Stimulated activated CD4-positive, alpha-beta T cell treated with anti-CD3 and anti-CD28 coated beads, Interleukin-12 subunit alpha, Interleukin-12 subunit beta, amount 100 ng/mL, for 4 hours (primary cell): ENCODE data around the gene IWS1.
"Not testable (repeated sequence)": the region's sequence is repeated elsewhere in the genome, so short reads cannot be mapped to it uniquely, and the experiment has no call there.

Source experiments
- DNase-seq: peaks from one replicate; pipeline ENCODE4 v3.0.0-alpha.2; 2020

The IWS1 gene

DNA sequence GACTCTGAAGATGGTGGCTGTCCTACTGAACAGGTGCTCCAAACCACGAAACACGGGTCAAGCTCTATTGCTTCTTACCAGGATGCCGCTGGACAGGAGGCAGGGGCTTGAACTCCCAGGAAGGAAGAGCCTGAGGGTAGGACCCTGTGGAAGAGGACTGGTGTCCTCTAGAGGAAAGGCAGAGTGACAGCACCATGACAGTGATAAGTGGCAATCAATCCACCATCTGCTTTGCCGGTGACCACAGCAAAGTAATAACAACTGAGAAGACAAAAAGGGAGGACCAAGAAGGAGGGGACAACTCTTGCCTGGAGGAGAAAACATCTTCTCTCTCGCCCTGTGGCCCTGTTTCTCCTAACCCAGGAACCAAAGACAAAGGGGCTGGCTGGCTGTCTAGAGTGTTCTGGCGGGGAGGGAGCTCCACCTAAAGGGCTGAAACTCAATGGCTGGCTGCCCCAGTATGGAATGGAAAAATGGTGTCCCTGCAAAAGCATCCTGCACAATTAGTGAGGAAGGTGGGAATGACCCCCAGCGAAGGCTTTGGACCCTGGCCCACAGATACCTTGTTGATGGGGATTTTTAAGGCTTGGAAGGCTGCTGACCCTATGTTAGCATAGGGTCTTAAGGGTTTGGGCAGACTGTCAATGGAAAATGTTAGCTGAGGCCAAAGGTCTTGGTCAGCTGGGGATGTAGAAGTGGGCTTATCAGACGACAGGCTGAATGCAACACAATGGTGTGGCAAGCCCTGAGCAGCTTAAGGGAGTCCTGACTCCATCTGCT, 72.7 kb downstream of the IWS1 start:
- no peak for DNase-seq

DNA sequence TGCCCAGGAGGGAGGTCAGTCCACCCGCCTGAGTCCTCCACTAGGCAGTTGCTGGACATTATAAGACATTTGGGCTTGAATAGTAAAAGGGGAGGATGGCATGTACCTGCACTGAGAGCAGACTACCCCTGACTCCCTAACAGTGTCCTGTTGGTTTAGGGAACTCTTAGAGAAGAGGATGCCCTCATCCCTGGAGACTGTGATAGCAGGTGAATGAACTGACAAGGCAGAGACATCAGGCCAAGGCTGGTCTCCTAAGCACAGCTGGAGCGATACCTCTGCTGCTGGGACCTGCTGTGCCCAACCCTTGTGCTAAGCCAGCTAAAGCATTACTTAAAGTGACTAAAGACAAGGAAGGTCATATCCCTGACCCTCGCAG, 73.3 kb downstream of the IWS1 start:
- no peak for DNase-seq

DNA sequence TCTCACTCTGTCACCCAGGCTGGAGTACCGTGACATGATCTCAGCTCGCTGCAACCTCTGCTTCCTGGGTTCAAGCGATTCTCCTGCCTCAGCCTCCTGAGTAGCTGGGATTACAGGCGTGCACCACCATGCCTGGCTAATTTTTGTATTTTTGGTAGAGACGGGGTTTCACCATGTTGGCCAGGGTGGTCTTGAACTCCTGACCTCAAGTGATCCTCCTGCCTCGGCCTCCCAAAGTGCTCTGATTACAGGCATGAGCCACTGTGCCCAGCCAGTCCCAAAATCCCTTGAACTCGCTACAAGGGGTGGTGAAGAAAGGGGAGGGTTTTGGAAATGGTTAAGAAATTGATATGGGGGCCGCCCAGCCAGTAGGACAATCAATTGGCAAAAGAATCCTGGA, 73.9 kb downstream of the IWS1 start:
- not testable (repeated sequence) for DNase-seq

DNA sequence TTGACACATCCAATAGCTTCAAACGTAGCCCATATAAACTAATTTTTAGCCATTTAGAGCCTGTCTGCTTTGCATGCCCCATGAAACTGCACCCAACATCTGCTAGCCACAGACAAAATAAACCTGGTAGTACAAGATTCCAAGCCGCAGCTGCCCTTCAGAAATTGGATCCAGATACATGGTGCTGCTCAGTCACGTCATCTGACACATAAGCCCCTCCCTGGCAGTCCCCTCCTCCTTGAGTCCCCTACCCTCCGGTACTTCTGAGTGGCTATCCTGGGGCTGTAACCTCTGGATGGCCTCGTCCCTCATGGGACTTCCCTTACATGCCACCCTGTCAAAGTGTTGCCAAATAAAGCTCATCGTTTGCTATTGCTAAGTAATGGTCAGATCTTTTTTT, 74.3 kb downstream of the IWS1 start:
- DNase-seq, result no peak

DNA sequence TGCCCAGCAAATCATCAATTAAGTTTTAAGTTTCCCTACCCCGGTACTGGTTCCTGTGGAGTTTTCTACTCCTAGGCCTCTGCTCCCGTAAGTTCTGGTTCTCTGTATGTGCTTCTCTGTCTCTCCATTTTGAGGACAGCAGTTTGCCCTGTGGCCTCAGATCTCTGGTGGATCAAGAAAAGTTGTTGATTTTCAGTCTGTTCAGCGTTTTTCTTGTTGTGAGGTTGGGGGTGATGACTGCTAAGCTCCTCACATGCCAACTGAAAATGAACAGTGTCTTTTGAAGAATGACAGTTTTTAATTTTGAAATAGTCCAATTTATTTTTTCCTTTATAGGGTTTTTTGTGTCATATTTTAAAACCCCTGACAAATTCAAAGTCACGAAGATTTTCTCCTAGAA, 76.4 kb downstream of the IWS1 start:
- no peak for DNase-seq

DNA sequence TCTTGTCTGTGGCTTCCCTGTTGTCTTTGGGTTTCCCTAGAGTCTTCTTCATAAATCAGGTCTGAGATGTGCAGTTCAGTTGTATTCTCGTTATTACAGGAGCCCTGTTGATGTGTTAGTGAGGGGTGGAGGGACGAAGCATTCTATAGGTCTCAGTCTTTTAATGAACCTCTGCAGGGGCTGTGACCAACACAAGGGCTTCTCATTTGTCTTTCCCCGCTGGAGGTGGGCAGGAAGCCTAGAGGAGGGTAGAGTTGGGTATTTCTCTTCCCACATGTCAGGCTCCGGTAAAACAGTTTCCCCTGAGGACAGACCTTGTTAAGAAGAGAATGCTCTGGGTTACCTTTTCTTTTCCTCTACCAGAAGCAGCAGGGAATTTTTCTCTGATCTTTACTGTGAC, 76.9 kb downstream of the IWS1 start:
- DNase-seq, result no peak

DNA sequence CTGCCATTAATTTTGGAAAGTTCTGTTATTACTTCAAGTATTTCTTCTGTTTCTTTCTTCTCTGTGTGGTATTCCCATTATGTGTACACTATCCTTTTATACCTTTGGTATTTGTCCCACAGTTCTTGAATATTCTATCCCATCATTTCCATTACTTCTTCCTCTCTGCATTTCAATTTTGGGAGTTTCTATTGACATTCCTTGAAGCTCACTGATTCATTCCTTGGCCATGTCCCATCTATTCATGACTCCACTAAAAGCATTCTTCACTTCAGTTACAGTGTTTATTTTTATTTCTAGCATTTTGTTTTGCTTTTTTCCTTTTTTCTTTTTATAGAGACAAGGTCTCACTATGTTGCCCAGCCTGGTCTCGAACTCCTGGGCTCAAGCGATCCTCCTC, 77.8 kb downstream of the IWS1 start:
- no peak for DNase-seq

DNA sequence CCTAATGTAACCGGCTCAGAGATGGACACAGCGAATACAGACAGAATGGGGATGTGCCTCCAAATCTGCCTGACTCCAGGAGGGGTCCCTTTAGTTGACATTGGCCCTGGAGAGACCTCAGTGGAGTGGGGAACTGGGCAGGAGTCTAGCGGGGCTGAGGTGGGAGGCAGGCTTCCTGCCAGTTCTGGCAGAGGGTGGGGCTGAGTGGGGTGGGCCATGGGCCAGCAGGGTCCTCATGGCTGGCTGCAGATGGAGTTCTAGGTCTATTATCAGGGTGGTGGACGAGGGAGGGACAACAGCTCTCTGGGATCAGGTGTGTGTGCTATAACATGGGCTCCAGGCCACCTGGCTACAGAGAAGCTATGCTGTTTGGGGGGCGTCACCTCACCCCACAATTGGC, 86.9 kb downstream of the IWS1 start:
- no peak for DNase-seq

DNA sequence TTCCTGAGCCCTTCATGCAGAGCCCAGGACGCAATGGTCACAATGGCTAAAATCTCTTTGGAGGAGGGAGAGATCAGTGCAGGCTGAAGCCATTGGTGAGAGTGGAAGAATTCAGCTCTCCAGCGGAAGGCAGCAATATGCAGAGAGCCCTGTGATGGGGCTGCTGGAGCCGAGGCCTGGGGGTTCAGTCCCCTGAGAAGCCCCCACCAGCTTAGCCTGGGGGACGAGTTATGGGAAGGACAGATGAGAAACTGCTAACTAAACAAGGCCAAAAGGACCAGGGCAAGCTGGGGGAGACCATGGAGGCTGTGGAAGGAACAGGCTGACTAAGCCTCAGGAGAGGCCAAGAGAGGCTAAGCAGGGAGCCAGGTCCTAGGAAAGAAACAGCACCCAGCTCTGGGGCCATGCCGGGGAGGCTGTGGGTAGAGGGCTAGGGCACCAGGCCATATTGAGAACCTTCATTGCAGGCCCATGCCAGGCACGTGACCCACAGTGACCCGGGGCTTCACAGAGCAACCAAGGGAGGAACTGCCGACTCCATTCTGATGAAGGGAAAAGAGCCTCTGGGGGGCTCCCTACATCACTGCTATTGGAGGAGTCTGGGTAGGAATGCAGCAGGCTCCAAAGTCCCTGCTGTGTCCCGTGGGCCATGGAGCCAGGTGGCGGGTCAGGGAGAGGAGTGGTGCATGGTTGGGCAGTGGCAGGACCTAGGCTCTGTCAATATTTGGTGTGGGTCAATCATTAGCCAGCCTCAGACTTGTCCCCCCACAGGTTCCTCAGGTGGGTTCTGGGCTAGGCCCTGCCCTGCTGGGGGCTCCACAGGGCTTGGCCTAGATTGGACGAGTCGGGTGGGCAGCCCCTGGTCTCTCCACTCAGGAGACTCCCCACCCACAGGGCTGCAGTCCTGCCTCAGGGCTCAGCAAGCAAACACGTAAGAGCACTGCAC, 88.2 kb downstream of the IWS1 start:
- no peak for DNase-seq

DNA sequence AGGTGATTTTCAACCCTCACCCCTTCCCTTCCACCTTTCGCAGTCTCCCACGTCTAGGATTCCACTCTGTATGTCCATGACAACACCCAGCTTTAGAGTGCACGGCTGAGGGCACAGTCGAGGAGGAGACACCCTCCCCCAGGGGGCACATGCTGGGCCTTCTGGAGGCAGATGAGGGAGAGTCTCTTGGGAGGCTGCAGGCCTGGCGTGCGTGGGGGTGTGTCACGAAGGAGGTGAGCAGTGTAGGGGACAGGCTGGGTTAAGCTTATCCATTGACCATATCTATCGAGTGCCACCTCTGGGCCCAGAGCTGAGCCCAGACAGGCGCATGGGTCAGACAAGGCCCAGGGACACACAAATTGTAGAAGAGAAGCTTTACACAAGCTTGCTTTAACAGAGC, 89.2 kb downstream of the IWS1 start:
- DNase-seq, result no peak

DNA sequence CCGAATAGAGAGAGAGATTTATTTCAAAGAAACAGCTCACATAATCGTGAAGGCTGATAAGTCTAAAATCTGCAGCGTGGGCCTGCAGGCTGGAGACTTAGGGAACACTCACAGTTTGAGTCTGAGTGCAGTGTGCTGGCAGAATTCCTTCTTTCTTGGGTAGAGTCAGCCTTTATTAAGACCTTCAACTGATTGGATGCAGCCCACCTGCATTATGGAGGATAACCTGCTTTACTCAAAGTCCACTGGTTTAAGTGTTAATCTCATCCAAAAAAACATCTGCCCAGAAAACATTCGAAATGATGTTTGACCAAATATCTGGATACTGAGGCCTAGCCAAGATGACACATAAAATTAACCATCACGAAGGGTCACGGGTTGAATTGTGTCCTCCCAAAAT, 91.8 kb downstream of the IWS1 start:
- DNase-seq, result no peak

DNA sequence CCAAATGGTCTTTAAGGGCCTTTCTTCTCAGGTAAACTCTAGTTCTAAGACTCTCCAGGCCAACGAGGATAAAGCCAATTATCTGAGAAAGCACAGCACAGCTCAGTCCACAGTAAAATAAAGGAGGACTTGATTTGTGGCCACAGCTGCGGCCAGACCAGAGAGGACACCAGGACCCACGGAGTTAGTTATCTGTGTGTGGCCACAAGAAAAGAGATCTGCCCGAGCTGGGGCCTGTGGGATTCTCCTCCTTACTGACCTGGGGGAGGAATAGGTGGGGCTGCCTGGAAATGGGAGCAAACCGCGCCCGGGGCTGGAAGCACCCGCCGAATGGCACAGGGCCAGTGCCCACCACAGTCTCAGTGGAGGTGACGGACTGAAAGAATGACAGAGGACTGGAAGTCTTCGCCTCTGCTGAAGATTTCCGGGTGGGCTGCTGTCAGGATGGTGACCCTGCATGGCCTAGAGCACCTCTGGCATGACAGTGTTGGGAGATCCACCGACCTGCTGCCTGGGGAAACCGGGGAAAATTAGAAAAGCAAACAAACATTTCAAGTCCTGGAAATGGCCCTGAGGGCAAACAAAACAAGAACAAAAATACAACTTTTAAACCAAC, 94.8 kb downstream of the IWS1 start:
- no peak for DNase-seq
